Body of pancreas (tissue), 4 donors: ENCODE results near the gene BCO1. TPM values are rescaled to one million over a fixed set of nuclear protein-coding genes. Genes with fewer than 3 reads are reported as not detected.

ENCODE experiments used
- ATAC-seq: fragments of 150-250 bp; one replicate; pipeline ENCODE4 v1.9.1; 2016
- DNase-seq, 4 donors: peaks; one replicate each; pipeline ENCODE4 v3.0.0-alpha.2; 2019
- H3K27ac ChIP-seq, 4 donors: fragments of 200-600 bp; sonication (generic); 1 replicate in 3 of 4; 2 replicates in 1 of 4; pipeline versions ENCODE4 v1.5.1 to v1.6.1; 2016 to 2019; ENCODE audit warnings: mild to moderate bottlenecking in 1 of 4, mixed read lengths in 1 of 4, moderate library complexity in 1 of 4
- H3K27me3 ChIP-seq, 2 donors: fragments of 200-600 bp; sonication (generic); one replicate each; pipeline ENCODE4 v1.6.0; 2016; ENCODE audit warnings: mild to moderate bottlenecking in 1 of 2
- H3K36me3 ChIP-seq, 2 donors: fragments of 200-600 bp; sonication (generic); replicated peaks in 1 of 2; 2 replicates each; pipeline ENCODE4 v1.5.1; 2016; ENCODE audit warnings: low read depth in 2 of 2; ENCODE audit not compliant: insufficient read depth in 1 of 2
- H3K4me1 ChIP-seq: fragments of 200-600 bp; sonication (generic); one replicate; pipeline ENCODE4 v1.6.0; 2016
- H3K4me3 ChIP-seq, 2 donors: fragments of 200-600 bp; sonication (generic); 1 replicate in 1 of 2; 2 replicates in 1 of 2; pipeline ENCODE4 v1.5.1; 2016 to 2019
- H3K9me3 ChIP-seq, 3 donors: fragments of 200-600 bp; sonication (generic); 1 replicate in 2 of 3; 2 replicates in 1 of 3; pipeline ENCODE4 v1.5.1; 2016
- CTCF ChIP-seq, 7 experiments: fragments of 450-650 bp in 4 of 7; fragments of 200-600 bp in 3 of 7; sonication (generic) in 3 of 7; IDR thresholded peaks; one replicate each; pipeline ENCODE4 v1.5.1; 2016 to 2019; ENCODE audit warnings: antibody characterized with exemption in 7 of 7
- POLR2A ChIP-seq, 3 donors: fragments of 450-650 bp; IDR thresholded peaks; one replicate each; pipeline ENCODE4 v1.6.1; 2016; ENCODE audit warnings: antibody characterized with exemption in 3 of 3, mild to moderate bottlenecking in 2 of 3
- WGBS, 2 donors: methylation state at CpG; one replicate each; pipeline ENCODE4 v1.1.5; 2017; 5-methylcytosine and 5-hydroxymethylcytosine counted together
- intact Hi-C: fragments of 100-400 bp; cut with DNase I; formaldehyde crosslinking; loops from one replicate; pipeline ENCODE4 v1.15.1; 2023
- total RNA-seq, 2 donors: library from RNA; depleted of rRNA; stranded (reverse); fragments of >200 nt; gene quantifications; one replicate each; pipeline ENCODE4 v1.1.0, GENCODE V29; 2016

The BCO1 gene
- total RNA-seq, 2 donors from 2014 or later = not detected

GRCh38 chr16:81337097-81337496 is 98.6 kb downstream of the BCO1 start:
- intact Hi-C loops = no loop called here
- WGBS, 2 donors = 88 to 93% methylated on average over 5 of the region's 5 CpGs
- ATAC-seq = no peak
- Histone ChIP-seq H3K4me1 (no peaks in the 10 kb centered on the region), H3K27me3 (no peaks in the 10 kb centered on the region), H3K27ac (no peak overlapping the region), H3K9me3 (no peaks in the 10 kb centered on the region), H3K4me3 (no peak overlapping the region), H3K36me3 (no peaks in the 10 kb centered on the region)
- no peak for DNase-seq
- TF ChIP-seq CTCF (IDR thresholded peaks at IDR 0.05) = no peak
- TF ChIP-seq POLR2A (IDR thresholded peaks at IDR 0.05) = no peak

Other genes starting within 250 kb of the BCO1 start
- gene CMC2, start 231.8 kb upstream of the BCO1 start, total RNA-seq = 10 to 100 TPM; 15.5 to 23.6 TPM
- gene CENPN, start 231.5 kb upstream of the BCO1 start, total RNA-seq = 1 to 10 TPM; 1.3 to 4.3 TPM
- 10 to 100 TPM; 15.6 to 15.8 TPM for gene ATMIN, start 202.8 kb upstream of the BCO1 start, total RNA-seq
- gene C16orf46, start 161.5 kb upstream of the BCO1 start, total RNA-seq = under 1 TPM; 0.33 to 0.52 TPM
- gene GCSH, start 142.3 kb upstream of the BCO1 start, total RNA-seq = 10 to 100 TPM in 1 of 2 donors, 1 to 10 TPM in 1; 7.3 to 17.8 TPM
- gene GAN, start 76.3 kb downstream of the BCO1 start, total RNA-seq = 1 to 10 TPM; 3.6 to 4.9 TPM
- gene CMIP, start 206.1 kb downstream of the BCO1 start, total RNA-seq = 10 to 100 TPM; 18.7 to 18.8 TPM